ENCODE data around the gene GBP3. TPM values are rescaled to one million over a fixed set of nuclear protein-coding genes. Genes with fewer than 3 reads are reported as not detected.
A peak's percentile ranks its signal among the peaks of the same experiment; 100 is the strongest.
"Not testable (repeated sequence)": the region's sequence is repeated elsewhere in the genome, so short reads cannot be mapped to it uniquely, and the experiment has no call there.

The GBP3 gene
- total and polyA plus RNA-seq, 2 experiments from 2014 or later: 0.13 TPM; not detected in 1

DNA sequence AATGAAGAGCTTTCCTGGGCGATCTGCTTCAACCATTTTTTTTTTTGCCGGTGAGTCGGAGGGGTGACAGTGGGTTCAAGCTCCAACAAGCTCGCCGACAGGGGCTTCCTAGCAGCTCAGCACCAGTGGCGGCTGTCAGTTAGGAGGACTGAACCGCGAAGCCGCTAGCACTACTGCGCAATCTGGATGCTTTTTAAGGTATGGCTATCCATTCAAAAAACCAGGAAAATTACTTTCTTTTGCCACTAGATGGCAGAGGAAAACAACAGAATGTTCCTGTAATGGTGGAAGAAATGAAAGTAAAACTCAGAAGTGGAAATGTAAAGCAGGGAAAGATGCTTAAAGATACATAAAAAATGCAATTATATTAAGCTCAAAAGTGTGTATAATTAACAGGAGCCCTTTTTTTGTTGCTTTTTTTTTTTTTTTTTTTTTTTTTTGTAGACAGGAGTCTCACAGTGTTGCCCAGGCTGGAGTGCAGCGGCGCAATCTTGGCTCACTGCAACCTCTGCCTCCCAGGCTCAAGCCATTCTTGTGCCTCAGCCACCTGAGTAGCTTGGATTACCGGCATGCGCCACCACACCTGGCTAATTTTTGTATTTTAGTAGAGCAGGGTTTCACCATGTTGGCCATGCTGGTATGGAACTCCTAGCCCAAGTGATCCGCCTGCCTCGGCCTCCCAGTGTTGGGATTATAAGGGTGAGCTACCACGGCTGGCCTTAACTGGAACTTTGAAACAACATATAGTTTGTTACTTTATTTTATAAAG lies 38.7 kb downstream of the GBP3 start:
- peaks cover 18% of the 10 kb centered on the region; the same call in 1 of the 2 replicates for H3K36me3 ChIP-seq (ENCODE audit: insufficient read depth)
- H3K4me2 ChIP-seq: no peak overlapping the region
- H3K27ac ChIP-seq (ENCODE audit: low read depth): peak overlapping the region; percentile 16; the same call in 1 of the 2 replicates
- peaks cover 50% of the 10 kb centered on the region for H3K36me3 Mint-ChIP-seq (ENCODE audit: low read depth)
- H3K9me3 Mint-ChIP-seq: no peaks in the 10 kb centered on the region; the same call in 1 of the 3 replicates
- peaks cover 40% of the 10 kb centered on the region for H4K20me1 ChIP-seq (replicated peaks; ENCODE audit: insufficient read depth)
- no peaks in the 10 kb centered on the region for H3K9me2 ChIP-seq (ENCODE audit: insufficient read depth)
- H3K79me2 ChIP-seq (replicated peaks; ENCODE audit: insufficient read depth): peaks cover 95% of the 10 kb centered on the region
- no peak for TF ChIP-seq EZH2phosphoT487 (IDR thresholded peaks at IDR 0.05; ENCODE audit: unreplicated experiment)
- TF ChIP-seq CTCF (conservative IDR thresholded peaks at IDR 0.05; ENCODE audit: low read depth in 2 of 2): peak; percentile 56 to 81
- H3K4me3 ChIP-seq: no peak overlapping the region
- no peak overlapping the region for H3K4me3 Mint-ChIP-seq
- peaks cover 18% of the 10 kb centered on the region for H3K4me1 Mint-ChIP-seq
- H3K4me1 ChIP-seq (ENCODE audit: insufficient read depth): peaks cover 13% of the 10 kb centered on the region
- DNase-seq (ENCODE audit: low spot score): peak; percentile 82
- H2AFZ ChIP-seq: no peak overlapping the region
- 0 out of 2 replicates have a peak overlapping the region, but pooled peaks have one; percentile 20 for H3K27ac Mint-ChIP-seq
- H3K27me3 Mint-ChIP-seq (ENCODE audit: insufficient read depth, low read depth, poor library complexity): peaks cover 4% of the 10 kb centered on the region
- H3K27me3 ChIP-seq (ENCODE audit: insufficient read depth): no peaks in the 10 kb centered on the region
- no peaks in the 10 kb centered on the region for H3F3A ChIP-seq (replicated peaks; ENCODE audit: low read depth)
- ATAC-seq: peak; percentile 74

GRCh38 chr1:88982055-88982454 lies 40.6 kb downstream of the GBP3 start:
- H3K27ac Mint-ChIP-seq: no peak overlapping the region
- peaks cover 15% of the 10 kb centered on the region for H3K4me1 Mint-ChIP-seq
- H2AFZ ChIP-seq: no peak overlapping the region
- H3K27ac ChIP-seq (ENCODE audit: low read depth): no peak overlapping the region
- no peak overlapping the region for H3K4me3 Mint-ChIP-seq
- no peak overlapping the region for H3K4me3 ChIP-seq
- peaks cover 12% of the 10 kb centered on the region for H3K36me3 ChIP-seq (ENCODE audit: insufficient read depth)
- no peak for TF ChIP-seq JUNB (IDR thresholded peaks at IDR 0.05; ENCODE audit: unreplicated experiment)
- TF ChIP-seq ZNF331 (CRISPR knock-in tag; IDR thresholded peaks at IDR 0.05; ENCODE audit: low read depth): no peak
- ATAC-seq (no peak), DNase-seq (ENCODE audit: low spot score) (no peak)
- H3K4me2 ChIP-seq: no peak overlapping the region
- H3K79me2 ChIP-seq (replicated peaks; ENCODE audit: insufficient read depth): peaks cover 95% of the 10 kb centered on the region
- no peaks in the 10 kb centered on the region; the same call in 1 of the 3 replicates for H3K9me3 Mint-ChIP-seq
- H4K20me1 ChIP-seq (replicated peaks; ENCODE audit: insufficient read depth): peaks cover 32% of the 10 kb centered on the region
- no peaks in the 10 kb centered on the region for H3K27me3 ChIP-seq (ENCODE audit: insufficient read depth)
- H3K27me3 Mint-ChIP-seq (ENCODE audit: insufficient read depth, low read depth, poor library complexity): peaks cover 6% of the 10 kb centered on the region
- H3K9me2 ChIP-seq (ENCODE audit: insufficient read depth): no peaks in the 10 kb centered on the region
- peaks cover 49% of the 10 kb centered on the region for H3K36me3 Mint-ChIP-seq (ENCODE audit: low read depth)
- H3F3A ChIP-seq (replicated peaks; ENCODE audit: low read depth): no peaks in the 10 kb centered on the region
- H3K4me1 ChIP-seq (ENCODE audit: insufficient read depth): peaks cover 10% of the 10 kb centered on the region; the same call in 1 of the 2 replicates

- H3K27ac Mint-ChIP-seq; H3K27me3 ChIP-seq (ENCODE audit: insufficient read depth); H3K9me3 Mint-ChIP-seq; DNase-seq (ENCODE audit: low spot score); H3K4me2 ChIP-seq; ATAC-seq; H3F3A ChIP-seq (replicated peaks; ENCODE audit: low read depth); H2AFZ ChIP-seq; H3K4me3 Mint-ChIP-seq; H3K27ac ChIP-seq (ENCODE audit: low read depth); H3K27me3 Mint-ChIP-seq (ENCODE audit: insufficient read depth, low read depth, poor library complexity); H3K4me3 ChIP-seq; H3K9me2 ChIP-seq (ENCODE audit: insufficient read depth): not testable (repeated sequence)
- Histone ChIP-seq H3K4me1 (ENCODE audit: insufficient read depth) (peaks cover 10% of the 10 kb centered on the region; the same call in 1 of the 2 replicates), H4K20me1 (replicated peaks; ENCODE audit: insufficient read depth) (peaks cover 32% of the 10 kb centered on the region), H3K79me2 (replicated peaks; ENCODE audit: insufficient read depth) (peaks cover 94% of the 10 kb centered on the region), H3K36me3 (ENCODE audit: insufficient read depth) (peaks cover 12% of the 10 kb centered on the region)
- peaks cover 45% of the 10 kb centered on the region for H3K36me3 Mint-ChIP-seq (ENCODE audit: low read depth)
- peaks cover 15% of the 10 kb centered on the region for H3K4me1 Mint-ChIP-seq
Measured at GRCh38 chr1:88981506-88981905, 41.2 kb downstream of the GBP3 start.
